K562 (cell line): ENCODE results near the gene AGRN. TPM values are rescaled to one million over a fixed set of nuclear protein-coding genes. Genes with fewer than 3 reads are reported as not detected.

Source experiments
- MECOM ChIP-seq: fragments of 250-450 bp; sonication (Bioruptor Pico); IDR thresholded peaks from 2 replicates; pipeline ENCODE4 v1.8.0; 2022; ENCODE audit warnings: inconsistent platforms
- PHF8 ChIP-seq: fragments of 200-600 bp; sonication (generic); IDR thresholded peaks from 2 replicates; pipeline ENCODE4 v1.6.1; 2012; ENCODE audit warnings: mixed run types, mild to moderate bottlenecking, inconsistent platforms, low read length, moderate library complexity, borderline replicate concordance
- SMARCE1 ChIP-seq: fragments of 450-650 bp; IDR thresholded peaks from 2 replicates; pipeline ENCODE4 v1.7.1; 2016; ENCODE audit warnings: mild to moderate bottlenecking
- STAG1 ChIP-seq: sonication (generic); formaldehyde crosslinking; IDR thresholded peaks from 2 replicates; pipeline ENCODE4 v1.5.0; 2020; ENCODE audit warnings: missing genetic modification reagents, borderline replicate concordance
- TFAP4 ChIP-seq: sonication (generic); formaldehyde crosslinking; IDR thresholded peaks from 2 replicates; pipeline ENCODE4 v1.8.0; 2022; ENCODE audit warnings: missing genetic modification reagents, mild to moderate bottlenecking, moderate library complexity, borderline replicate concordance
- ZFX ChIP-seq: sonication (generic); formaldehyde crosslinking; IDR thresholded peaks from 2 replicates; pipeline ENCODE4 v1.8.0; 2022; ENCODE audit warnings: mild to moderate bottlenecking, missing genetic modification reagents, moderate library complexity
- polyA plus RNA-seq, 8 experiments: library from polyadenylated mRNA; depleted of rRNA in 4 of 8; stranded (reverse) in 5 of 8; unstranded in 3 of 8; fragments of >200 nt; fragmentation: Nextera tagmentation in 2 of 8; fragmentation: Illumina TruSeq in 1 of 8; extraction: Ambion mirVana in 2 of 8; extraction: Trizol in 1 of 8; gene quantifications; 2 replicates each; pipeline versions ENCODE4 v1.2.1 to v1.2.3, GENCODE V29; 2011 to 2014; ENCODE audit warnings: inconsistent platforms in 1 of 8, missing spikeins in 1 of 8
- total RNA-seq, 7 experiments: library from RNA; depleted of rRNA in 6 of 7; stranded (reverse); fragments of >200 nt in 6 of 7; fragmentation: Illumina TruSeq in 2 of 7; extraction: Trizol in 2 of 7; gene quantifications; 2 replicates each; pipeline versions ENCODE4 v1.2.1 to v1.2.3, GENCODE V29; 2011 to 2021; ENCODE audit warnings: low replicate concordance in 1 of 7
- TF ChIP-seq, protein P1 (sequence below): IDR thresholded peaks from 2 replicates; pipeline ENCODE4 v1.6.1; 2011; ENCODE audit not compliant: insufficient read length; ENCODE audit errors: extremely low read depth
- TF ChIP-seq, protein P2 (sequence below): sonication (generic); formaldehyde crosslinking; IDR thresholded peaks from 2 replicates; pipeline ENCODE4 v1.8.0; 2022; ENCODE audit warnings: missing genetic modification reagents, mild to moderate bottlenecking, borderline replicate concordance
- TF ChIP-seq, protein P3 (sequence below): fragments of 250-450 bp; sonication (Bioruptor Pico); IDR thresholded peaks from 2 replicates; pipeline ENCODE4 v1.8.0; 2022; ENCODE audit warnings: moderate library complexity, mild to moderate bottlenecking, inconsistent platforms
- TF ChIP-seq, protein P4 (sequence below), 2 experiments: fragments of 450-650 bp; IDR thresholded peaks; 2 replicates each; pipeline ENCODE4 v1.6.1; 2016; ENCODE audit warnings: mild to moderate bottlenecking in 2 of 2, borderline replicate concordance in 1 of 2, low read depth in 1 of 2, moderate library complexity in 1 of 2

The AGRN gene
- total and polyA plus RNA-seq, 9 of the 15 experiments (the other 6 are each of a cell fraction or from before 2014, with no cell fraction given) = 0.04 to 111 (median 18.1) TPM

- TF ChIP-seq, protein P1, sequence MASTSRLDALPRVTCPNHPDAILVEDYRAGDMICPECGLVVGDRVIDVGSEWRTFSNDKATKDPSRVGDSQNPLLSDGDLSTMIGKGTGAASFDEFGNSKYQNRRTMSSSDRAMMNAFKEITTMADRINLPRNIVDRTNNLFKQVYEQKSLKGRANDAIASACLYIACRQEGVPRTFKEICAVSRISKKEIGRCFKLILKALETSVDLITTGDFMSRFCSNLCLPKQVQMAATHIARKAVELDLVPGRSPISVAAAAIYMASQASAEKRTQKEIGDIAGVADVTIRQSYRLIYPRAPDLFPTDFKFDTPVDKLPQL = no peak
- peak; percentile 95 for TF ChIP-seq TFAP4 (CRISPR knock-in tag)
- no peak for TF ChIP-seq MECOM (CRISPR knock-in tag)
- TF ChIP-seq, protein P2, sequence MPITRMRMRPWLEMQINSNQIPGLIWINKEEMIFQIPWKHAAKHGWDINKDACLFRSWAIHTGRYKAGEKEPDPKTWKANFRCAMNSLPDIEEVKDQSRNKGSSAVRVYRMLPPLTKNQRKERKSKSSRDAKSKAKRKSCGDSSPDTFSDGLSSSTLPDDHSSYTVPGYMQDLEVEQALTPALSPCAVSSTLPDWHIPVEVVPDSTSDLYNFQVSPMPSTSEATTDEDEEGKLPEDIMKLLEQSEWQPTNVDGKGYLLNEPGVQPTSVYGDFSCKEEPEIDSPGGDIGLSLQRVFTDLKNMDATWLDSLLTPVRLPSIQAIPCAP (CRISPR knock-in tag) = no peak
- TF ChIP-seq, protein P3, sequence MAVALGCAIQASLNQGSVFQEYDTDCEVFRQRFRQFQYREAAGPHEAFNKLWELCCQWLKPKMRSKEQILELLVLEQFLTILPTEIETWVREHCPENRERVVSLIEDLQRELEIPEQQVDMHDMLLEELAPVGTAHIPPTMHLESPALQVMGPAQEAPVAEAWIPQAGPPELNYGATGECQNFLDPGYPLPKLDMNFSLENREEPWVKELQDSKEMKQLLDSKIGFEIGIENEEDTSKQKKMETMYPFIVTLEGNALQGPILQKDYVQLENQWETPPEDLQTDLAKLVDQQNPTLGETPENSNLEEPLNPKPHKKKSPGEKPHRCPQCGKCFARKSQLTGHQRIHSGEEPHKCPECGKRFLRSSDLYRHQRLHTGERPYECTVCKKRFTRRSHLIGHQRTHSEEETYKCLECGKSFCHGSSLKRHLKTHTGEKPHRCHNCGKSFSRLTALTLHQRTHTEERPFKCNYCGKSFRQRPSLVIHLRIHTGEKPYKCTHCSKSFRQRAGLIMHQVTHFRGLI (CRISPR knock-in tag) = no peak
- peak; percentile 91 for TF ChIP-seq SMARCE1
- TF ChIP-seq PHF8 = peak; percentile 25; the same call in 1 of the 2 replicates
- TF ChIP-seq STAG1 (CRISPR knock-in tag) = peak; percentile 27
- TF ChIP-seq, protein P4, sequence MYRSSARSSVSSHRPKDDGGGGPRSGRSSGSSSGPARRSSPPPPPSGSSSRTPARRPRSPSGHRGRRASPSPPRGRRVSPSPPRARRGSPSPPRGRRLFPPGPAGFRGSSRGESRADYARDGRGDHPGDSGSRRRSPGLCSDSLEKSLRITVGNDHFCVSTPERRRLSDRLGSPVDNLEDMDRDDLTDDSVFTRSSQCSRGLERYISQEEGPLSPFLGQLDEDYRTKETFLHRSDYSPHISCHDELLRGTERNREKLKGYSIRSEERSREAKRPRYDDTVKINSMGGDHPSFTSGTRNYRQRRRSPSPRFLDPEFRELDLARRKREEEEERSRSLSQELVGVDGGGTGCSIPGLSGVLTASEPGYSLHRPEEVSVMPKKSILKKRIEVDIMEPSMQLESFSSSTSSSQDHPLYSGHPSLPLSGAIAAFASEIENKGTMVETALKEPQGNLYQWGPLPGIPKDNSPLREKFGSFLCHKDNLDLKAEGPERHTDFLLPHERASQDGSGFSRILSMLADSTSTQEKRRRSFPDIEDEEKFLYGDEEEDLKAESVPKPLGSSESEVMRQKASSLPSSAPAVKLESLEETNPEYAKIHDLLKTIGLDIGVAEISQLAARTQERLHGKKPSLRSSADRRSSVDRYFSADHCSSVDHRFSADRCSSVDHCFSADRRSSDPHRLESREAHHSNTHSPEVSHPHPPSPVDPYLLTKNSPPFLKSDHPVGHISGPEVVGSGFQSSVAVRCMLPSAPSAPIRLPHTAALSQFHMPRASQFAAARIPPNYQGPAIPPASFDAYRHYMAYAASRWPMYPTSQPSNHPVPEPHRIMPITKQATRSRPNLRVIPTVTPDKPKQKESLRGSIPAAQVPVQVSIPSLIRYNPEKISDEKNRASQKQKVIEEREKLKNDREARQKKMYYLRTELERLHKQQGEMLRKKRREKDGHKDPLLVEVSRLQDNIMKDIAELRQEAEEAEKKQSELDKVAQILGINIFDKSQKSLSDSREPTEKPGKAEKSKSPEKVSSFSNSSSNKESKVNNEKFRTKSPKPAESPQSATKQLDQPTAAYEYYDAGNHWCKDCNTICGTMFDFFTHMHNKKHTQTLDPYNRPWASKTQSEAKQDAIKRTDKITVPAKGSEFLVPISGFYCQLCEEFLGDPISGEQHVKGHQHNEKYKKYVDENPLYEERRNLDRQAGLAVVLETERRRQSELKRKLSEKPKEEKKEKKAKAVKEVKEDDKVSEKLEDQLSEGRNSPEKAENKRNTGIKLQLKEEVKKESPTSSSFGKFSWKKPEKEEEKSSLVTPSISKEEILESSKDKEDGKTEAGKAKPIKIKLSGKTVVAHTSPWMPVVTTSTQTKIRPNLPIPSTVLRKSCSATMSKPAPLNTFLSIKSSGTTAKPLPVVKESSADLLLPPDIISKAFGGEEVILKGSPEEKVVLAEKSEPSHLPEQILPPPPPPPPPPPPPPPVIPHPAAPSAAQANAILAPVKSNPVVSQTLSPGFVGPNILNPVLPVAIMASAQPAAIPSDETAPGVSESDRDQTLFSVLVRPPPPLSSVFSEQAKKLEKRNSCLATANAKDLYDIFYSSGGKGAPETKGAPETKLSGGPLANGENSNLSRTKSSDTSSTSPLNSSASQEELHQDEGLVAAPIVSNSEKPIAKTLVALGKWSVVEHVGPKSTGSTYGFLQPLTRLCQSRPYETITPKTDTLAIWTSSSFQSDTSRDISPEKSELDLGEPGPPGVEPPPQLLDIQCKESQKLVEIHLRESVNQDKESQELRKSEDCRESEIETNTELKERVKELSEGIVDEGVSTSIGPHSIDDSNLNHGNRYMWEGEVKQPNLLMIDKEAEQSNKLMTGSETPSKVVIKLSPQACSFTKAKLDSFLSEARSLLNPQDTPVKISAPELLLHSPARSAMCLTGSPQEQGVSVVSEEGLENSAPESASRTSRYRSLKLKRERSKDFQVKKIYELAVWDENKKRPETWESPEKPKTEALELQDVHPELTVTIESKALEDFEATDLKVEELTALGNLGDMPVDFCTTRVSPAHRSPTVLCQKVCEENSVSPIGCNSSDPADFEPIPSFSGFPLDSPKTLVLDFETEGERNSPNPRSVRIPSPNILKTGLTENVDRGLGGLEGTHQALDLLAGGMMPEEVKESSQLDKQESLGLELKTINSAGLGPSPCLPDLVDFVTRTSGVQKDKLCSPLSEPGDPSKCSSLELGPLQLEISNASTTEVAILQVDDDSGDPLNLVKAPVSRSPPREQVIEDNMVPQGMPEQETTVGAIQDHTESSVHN (IDR thresholded peaks at IDR 0.05; ENCODE audit: borderline replicate concordance in 1 of 2, low read depth in 1 of 2) = peak in 1 of 2 experiments; percentile 76; a peak in 2 of 4 replicates
- TF ChIP-seq ZFX (CRISPR knock-in tag) = peak; percentile 94
These were observed 44.3 kb downstream of the AGRN start (continued) for GRCh38 chr1:1063945-1064831.
